Colonic mucosa (tissue), 4 donors: ENCODE measurements around the gene ZNF613. TPM values are rescaled to one million over a fixed set of nuclear protein-coding genes. Genes with fewer than 3 reads are reported as not detected.

Experiments used
- DNase-seq: peaks from one replicate; pipeline ENCODE4 v3.0.0-alpha.2; 2020
- H3K27ac ChIP-seq: fragments of 200-600 bp; one replicate; pipeline ENCODE4 v1.8.0; 2021
- H3K27me3 ChIP-seq: fragments of 200-600 bp; one replicate; pipeline ENCODE4 v1.8.0; 2021
- H3K36me3 ChIP-seq: fragments of 200-600 bp; one replicate; pipeline ENCODE4 v1.8.0; 2021
- H3K4me1 ChIP-seq: fragments of 200-600 bp; one replicate; pipeline ENCODE4 v1.8.0; 2021; ENCODE audit warnings: mild to moderate bottlenecking
- H3K4me3 ChIP-seq: fragments of 200-600 bp; one replicate; pipeline ENCODE4 v1.8.0; 2021
- H3K9ac ChIP-seq, 2 donors: one replicate each; pipeline ENCODE4 v1.7.0; 2013; ENCODE audit warnings: control low read depth in 2 of 2, low read depth in 2 of 2, low read length in 2 of 2
- H3K9me3 ChIP-seq: fragments of 200-600 bp; one replicate; pipeline ENCODE4 v1.8.0; 2021
- intact Hi-C: fragments of 100-400 bp; cut with DNase I; formaldehyde crosslinking; loops from one replicate; pipeline ENCODE4 v1.14.1; 2022
- total RNA-seq, 2 donors: library from RNA; stranded (reverse); fragmentation: NEBNext Ultra II Directional in 1 of 2; extraction: Animal tissue kit (Norgen Biotek cat#: 25700) in 1 of 2; gene quantifications; one replicate each; pipeline ENCODE4 v1.2.1, GENCODE V29; 2021
- TF ChIP-seq, protein P1 (sequence below): fragments of 200-600 bp; IDR thresholded peaks from one replicate; pipeline ENCODE4 v1.8.0; 2022; ENCODE audit warnings: antibody characterized with exemption, mild to moderate bottlenecking
- donor health status: healthy.
- donor health status: DM: no; HTN: no; CAD: no.
- donor health status: DM: no; HTN: no; CAD: no.

Gene ZNF613
- total RNA-seq, 2 donors from 2014 or later = 4.2 to 4.4 TPM

DNA sequence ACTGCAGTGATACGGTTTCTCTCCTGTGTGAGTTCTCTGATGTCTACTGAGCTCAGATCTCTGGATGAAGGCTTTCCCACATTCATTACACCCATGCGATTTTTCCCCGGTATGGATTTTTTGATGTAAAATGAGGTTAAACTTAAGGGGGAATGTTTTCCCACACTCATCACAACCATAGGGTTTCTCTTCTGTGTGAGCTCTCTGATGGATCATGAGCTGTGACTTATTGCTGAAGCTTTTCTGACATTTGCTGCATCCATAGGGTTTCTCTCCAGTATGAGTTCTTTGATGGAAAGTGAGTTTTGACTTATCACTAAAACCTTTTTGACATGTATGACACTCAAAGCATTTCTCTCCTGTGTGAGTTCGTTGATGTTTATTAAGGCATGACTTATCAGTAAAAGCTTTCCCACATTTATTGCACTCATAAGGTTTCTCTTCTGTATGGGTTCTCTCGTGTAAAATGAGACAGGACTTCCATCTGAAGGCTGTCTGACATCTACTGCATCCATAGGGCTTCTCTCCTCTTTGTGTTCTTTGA is 11.9 kb upstream of the ZNF613 start:
- Histone ChIP-seq H3K27ac (no peak overlapping the region), H3K27me3 (no peaks in the 10 kb centered on the region), H3K9me3 (no peaks in the 10 kb centered on the region), H3K9ac (no peak overlapping the region), H3K36me3 (no peaks in the 10 kb centered on the region), H3K4me1 (no peaks in the 10 kb centered on the region), H3K4me3 (no peak overlapping the region)
- TF ChIP-seq, protein P1, sequence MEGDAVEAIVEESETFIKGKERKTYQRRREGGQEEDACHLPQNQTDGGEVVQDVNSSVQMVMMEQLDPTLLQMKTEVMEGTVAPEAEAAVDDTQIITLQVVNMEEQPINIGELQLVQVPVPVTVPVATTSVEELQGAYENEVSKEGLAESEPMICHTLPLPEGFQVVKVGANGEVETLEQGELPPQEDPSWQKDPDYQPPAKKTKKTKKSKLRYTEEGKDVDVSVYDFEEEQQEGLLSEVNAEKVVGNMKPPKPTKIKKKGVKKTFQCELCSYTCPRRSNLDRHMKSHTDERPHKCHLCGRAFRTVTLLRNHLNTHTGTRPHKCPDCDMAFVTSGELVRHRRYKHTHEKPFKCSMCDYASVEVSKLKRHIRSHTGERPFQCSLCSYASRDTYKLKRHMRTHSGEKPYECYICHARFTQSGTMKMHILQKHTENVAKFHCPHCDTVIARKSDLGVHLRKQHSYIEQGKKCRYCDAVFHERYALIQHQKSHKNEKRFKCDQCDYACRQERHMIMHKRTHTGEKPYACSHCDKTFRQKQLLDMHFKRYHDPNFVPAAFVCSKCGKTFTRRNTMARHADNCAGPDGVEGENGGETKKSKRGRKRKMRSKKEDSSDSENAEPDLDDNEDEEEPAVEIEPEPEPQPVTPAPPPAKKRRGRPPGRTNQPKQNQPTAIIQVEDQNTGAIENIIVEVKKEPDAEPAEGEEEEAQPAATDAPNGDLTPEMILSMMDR = no peak
- DNase-seq = no peak
- intact Hi-C loops = no loop called here

DNA sequence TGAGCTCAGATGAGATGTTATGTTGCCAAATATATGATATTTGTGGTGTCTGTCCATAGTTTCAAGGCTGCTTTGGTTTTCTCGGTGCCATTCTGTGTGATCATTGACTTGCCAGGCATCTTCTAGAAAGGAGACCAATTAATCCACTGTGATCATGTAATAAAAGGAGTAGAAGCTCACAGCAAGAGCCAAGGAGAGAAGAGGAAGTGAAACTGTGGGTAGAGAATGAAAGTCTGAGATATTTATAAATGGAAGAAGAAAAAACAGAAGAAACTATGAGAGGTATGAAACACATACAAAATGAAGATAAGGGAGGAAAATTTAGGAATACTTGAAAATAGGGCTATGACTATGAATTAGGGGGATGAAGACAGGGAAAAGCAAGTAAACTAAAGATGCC is 11.1 kb upstream of the ZNF613 start:
- no peaks in the 10 kb centered on the region for H3K27me3 ChIP-seq
- intact Hi-C loops = no loop called here

DNA sequence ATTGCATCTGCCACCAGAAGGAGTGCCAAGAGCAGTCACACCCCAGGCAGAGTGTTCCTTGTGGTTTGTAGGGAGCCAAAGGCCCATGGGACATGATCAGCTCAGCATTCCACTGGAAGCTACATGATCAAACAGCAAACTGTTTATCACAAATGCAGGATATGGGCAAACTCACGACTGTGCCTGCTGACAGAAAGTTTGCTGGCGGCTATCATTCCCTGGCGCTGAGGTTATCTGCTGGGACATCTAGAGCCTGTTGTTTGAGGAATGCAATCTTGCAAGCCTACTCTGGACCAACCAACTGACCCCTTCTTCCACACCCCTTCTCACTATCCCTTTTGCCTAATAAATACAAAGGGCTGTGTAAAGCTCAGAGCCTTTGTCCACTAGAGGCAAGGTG is 7.7 kb upstream of the ZNF613 start:
- no peak overlapping the region for H3K9ac ChIP-seq
- intact Hi-C loops = loop anchor here (10.0 kb wide), 1 partner anchor 65 kb away; the partner anchor contains the start of gene ZNF350
- H3K27ac ChIP-seq = no peak overlapping the region
- H3K4me3 ChIP-seq = no peak overlapping the region
- no peaks in the 10 kb centered on the region for H3K4me1 ChIP-seq
- H3K27me3 ChIP-seq = no peaks in the 10 kb centered on the region
- peaks cover 11% of the 10 kb centered on the region for H3K9me3 ChIP-seq
- H3K36me3 ChIP-seq = no peaks in the 10 kb centered on the region
- TF ChIP-seq, protein P1 = no peak
- DNase-seq = no peak

More for the DNA sequence above, 11.1 kb upstream of the ZNF613 start:
- H3K4me3 ChIP-seq = no peak overlapping the region
- H3K4me1 ChIP-seq = no peaks in the 10 kb centered on the region
- no peaks in the 10 kb centered on the region for H3K36me3 ChIP-seq
- TF ChIP-seq, protein P1 = no peak
- no peak overlapping the region for H3K9ac ChIP-seq
- no peaks in the 10 kb centered on the region for H3K9me3 ChIP-seq
- no peak for DNase-seq
- no peak overlapping the region for H3K27ac ChIP-seq

DNA sequence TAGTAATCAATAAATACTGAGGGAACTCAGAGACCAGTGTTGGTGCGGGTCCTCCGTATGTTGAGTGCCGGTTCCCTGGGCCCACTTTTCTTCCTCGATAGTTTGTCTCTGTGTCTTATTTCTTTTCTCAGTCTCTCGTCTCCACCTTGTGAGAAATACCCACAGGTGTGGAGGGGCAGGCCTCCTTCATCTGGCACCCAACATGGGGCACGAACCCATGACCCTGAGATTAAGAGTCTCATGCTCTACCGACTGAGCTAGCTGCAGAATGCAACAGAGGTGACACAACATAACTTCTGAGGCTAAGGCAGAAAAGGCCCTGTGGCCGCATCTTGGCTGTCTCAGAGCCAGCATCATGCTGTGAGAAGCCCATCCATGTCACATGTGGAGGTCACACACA is 5.3 kb upstream of the ZNF613 start:
- no peaks in the 10 kb centered on the region for H3K27me3 ChIP-seq
- intact Hi-C loops = loop anchor here (10.0 kb wide), 1 partner anchor 63 kb away; the partner anchor contains the start of gene ZNF350
- H3K9ac ChIP-seq = no peak overlapping the region
- TF ChIP-seq, protein P1 = no peak
- DNase-seq = no peak
- H3K36me3 ChIP-seq = no peaks in the 10 kb centered on the region
- peaks cover 11% of the 10 kb centered on the region for H3K9me3 ChIP-seq
- no peaks in the 10 kb centered on the region for H3K4me1 ChIP-seq
- H3K4me3 ChIP-seq = no peak overlapping the region
- H3K27ac ChIP-seq = no peak overlapping the region

DNA sequence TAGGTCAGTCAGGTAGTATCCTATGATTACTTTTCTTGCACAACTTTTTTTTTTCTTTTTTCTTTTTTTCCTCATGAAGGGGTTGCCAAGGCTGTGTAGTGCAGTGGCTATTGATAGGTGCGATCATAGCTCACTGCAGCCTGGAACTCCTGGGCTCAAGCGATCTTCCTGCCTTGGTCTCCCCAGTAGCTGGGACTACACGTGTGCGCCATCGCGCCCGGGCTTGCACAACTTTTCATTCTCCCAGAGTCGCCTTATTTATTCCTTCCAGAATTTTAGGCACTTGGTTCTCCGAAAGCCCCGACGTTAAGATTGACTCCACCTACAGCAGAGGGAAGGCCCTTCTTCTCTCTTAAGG is 867 bp upstream of the ZNF613 start:
- intact Hi-C loops = loop anchor here (5.0 to 10.0 kb wide), 3 partner anchors 39 to 81 kb away; partner anchors contain the start of genes ZNF350, ZNF577 and ZNF615
- Histone ChIP-seq H3K4me3 (peak overlapping the region; percentile 80), H3K27me3 (no peaks in the 10 kb centered on the region), H3K9me3 (peaks cover 11% of the 10 kb centered on the region), H3K36me3 (no peaks in the 10 kb centered on the region), H3K9ac (peak overlapping the region; percentile 85 to 86), H3K27ac (peak overlapping the region; percentile 73), H3K4me1 (peaks cover 6% of the 10 kb centered on the region)
- TF ChIP-seq, protein P1 = no peak
- no peak for DNase-seq
